ENCODE results near the gene MIX23.

Gene MIX23

GRCh38 chr3:122392868-122393844 is 10.1 kb upstream of the MIX23 start:
- peak; percentile 46 to 57 for DNase-seq

- no peak for DNase-seq
Observed at GRCh38 chr3:122391681-122392446, 8.8 kb upstream of the MIX23 start.

- no peak for DNase-seq
Observed at GRCh38 chr3:122390665-122391064, 7.6 kb upstream of the MIX23 start.

GRCh38 chr3:122389892-122390291 is 6.9 kb upstream of the MIX23 start:
- DNase-seq: no peak

DNA sequence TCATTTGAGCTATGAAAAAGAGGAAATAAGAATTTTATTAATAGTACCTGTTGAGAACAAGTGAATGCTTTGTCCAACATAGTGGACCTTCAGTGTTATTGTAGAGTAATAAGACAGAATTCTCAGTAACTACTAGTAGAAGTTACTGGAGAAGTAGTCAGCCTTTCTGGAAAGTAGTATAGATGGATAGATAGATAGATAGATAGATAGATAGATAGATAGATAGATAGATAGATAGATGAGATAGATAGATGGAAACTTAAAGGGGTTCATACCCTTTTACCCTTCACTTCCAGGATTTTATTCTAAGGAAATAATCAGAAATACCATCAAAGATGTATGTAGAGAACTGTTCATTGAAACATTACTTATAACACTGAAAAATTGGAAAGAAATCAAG is 6.2 kb upstream of the MIX23 start:
- no peak for DNase-seq

- no peak for DNase-seq
Observed at GRCh38 chr3:122387709-122388108, 4.7 kb upstream of the MIX23 start.

- peak; percentile 94 to 95 for DNase-seq
Observed at GRCh38 chr3:122383771-122384697, 1.0 kb upstream of the MIX23 start, which contains the start of gene FAM162A. Gene FAM162A (plus strand): TSS chr3:122384182. CDS start chr3:122384266, 84 bp downstream.

- DNase-seq: peak; percentile 20 to 59
Observed at GRCh38 chr3:122377975-122378374, 5.1 kb downstream of the MIX23 start.

DNA sequence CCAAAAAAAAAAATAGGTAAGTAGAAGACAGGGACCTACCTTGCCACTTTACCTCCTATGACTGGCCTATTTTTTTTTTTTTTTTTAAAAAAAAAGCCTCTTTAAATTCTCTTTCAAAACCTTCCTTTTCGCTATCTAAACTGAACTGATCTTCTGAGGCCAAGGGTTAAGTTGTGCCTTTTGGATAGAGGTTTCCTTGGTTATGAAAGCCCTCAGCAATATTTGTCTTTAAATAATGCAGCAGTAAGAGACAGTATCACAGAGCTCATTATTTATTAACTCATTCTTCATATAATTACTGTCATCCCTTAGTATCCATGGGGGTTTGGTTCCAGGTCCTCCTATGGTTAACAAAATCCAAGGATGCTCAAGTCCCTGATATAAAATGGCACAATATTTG is 9.0 kb downstream of the MIX23 start:
- no peak for DNase-seq

DNA sequence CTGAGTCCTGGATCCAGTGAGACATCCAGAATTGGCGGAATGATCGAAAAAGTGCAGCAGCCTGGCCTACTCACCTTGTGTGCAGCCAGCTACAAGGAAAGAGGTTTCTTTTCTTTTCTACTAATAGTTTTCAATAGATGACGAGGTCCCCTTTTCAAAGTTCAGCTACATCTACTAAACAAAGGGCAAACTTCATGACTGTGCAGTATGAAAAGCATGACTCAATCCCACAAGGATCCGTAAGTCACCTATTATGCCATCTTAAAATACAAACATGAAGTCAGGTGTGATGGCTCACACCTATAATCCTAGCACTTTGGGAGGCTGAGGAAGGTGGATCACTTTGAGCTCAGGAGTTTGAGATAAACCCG is 16.7 kb downstream of the MIX23 start:
- DNase-seq: no peak

GRCh38 chr3:122365582-122366378 is 17.3 kb downstream of the MIX23 start:
- peak; percentile 61 to 64 for DNase-seq

DNA sequence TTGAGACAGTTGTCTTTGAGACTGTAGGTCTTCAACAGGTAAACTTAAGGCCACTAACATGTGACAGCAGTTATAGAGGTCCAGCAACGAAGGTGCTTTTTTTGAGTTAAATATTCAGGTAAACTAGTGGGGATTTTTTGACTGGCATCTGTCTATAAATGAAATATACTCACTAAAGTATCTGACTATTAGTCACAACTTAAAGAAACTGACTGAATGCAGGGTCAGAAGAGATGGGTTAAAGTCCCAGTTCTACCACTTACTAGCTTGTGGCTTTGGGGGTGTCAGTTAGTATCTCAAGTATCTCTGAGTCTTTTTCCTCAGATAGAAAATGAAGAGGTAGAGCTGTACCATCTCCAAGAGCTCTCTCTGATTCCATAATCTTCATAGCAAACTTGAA is 18.0 kb downstream of the MIX23 start:
- no peak for DNase-seq

DNA sequence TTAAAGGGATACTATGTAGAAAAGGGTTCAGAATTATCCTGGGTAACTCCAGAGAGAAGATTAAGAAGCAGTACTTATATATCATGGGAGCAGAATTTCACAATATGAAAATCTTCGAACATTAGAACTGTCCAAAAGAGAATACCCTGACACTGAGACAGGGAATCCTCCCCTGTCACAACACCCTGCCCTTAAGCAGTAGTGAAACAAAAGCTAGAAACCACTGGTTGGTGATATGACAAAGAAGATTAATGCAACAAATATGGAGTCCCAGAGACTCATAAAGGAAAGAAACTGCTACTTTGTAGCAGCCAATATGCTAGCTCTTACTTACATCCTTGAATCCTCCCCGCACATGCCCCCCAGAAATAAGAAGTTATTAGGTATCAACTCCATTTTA is 18.5 kb downstream of the MIX23 start:
- DNase-seq: no peak

DNA sequence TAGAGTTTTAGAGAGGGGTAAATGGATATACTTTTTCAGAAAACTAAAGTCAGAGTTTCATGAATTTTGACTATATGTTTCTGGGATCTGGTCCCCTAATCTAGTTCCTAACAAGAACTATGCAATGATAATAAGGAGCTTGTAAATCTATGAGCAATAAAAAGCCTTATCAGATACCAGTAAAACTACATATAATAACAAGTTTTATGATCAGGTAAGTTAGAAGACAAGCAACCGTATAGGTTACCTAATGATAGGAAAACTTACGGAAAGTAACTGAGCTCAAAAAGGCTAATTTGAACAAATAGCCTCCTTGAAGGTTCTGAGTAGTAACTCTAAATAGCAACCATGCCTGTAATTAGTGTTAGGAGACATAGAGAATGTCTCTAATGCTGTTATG is 21.0 kb downstream of the MIX23 start:
- DNase-seq: no peak

DNA sequence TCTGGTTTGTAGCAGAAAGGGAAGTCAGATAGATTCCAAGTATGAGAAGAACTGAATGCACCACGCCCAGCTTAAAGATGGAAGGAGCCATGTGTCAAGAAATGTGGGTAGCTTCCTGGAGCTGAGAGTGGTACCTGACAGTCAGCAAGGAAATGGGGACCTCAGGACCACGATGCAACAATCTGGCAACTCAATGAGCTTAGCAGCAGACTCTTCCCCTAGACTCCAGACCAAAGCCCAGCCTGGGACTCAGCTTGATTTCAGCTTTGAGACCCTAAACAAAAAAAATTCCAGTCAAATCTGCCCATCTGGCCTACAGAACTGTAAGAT is 24.4 kb downstream of the MIX23 start:
- DNase-seq: peak in 1 of 2 donors; percentile 21

- DNase-seq: peak in 1 of 2 donors; percentile 38
Observed at GRCh38 chr3:122357828-122358702, 25.0 kb downstream of the MIX23 start.

DNA sequence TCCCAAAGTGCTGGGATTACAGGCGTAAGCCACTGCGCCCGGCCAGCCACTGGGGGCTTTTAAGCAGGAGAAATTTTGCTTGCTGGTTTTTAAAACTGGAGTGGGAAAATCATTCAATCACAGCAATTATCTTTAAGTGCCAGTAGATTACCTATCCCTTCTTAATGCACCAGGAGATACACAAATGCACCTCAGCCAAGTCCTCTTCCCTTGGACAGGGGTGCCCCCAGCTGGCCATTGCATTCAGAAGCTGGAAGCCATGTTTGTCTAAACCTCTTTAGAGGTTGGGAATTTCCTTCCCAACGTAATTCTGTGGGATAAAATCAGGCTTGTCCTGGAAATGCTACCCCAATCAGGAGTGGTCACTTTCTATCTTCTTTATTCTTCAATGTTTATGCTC is 26.6 kb downstream of the MIX23 start:
- DNase-seq: peak; percentile 25 to 47

- DNase-seq: no peak
Observed at GRCh38 chr3:122355612-122356011, 27.4 kb downstream of the MIX23 start.

DNA sequence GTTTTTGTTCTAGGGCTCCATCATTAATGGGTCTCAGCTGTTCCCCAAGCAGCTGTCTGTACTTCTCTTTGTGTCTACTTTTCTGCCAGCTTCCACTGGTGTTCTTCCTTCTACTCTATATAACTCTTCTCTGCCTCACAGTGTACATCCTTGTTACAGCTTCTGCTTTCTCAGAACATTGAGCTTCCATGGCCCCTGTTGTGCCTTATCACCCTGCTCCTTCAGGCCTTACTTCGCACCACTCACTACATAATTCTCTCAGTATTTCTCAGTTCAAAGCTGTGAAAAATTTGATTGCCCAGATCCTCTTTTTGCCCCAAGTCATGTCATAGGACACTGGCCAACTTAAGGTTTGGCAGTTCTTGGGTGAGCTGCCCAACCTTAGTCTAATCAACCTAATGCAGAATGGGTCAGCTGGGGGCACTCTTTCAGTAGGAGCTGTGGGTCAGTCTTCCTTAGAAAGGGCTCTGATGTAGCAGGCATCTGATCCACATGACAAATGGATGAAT is 29.1 kb downstream of the MIX23 start:
- DNase-seq: peak in 1 of 2 donors; percentile 42

GRCh38 chr3:122353215-122353614 is 29.8 kb downstream of the MIX23 start:
- no peak for DNase-seq
